SU-DHL-6 (cell line): ENCODE data around the gene IFI16.

ENCODE experiments used
- H2AFZ ChIP-seq: fragments of 200-600 bp; sonication (generic); 2 replicates; pipeline ENCODE4 v1.6.1; 2014; ENCODE audit warnings: low read depth, mild to moderate bottlenecking, moderate library complexity, mixed read lengths, antibody characterized with exemption, low read length; ENCODE audit not compliant: severe bottlenecking
- H3F3A ChIP-seq: fragments of 200-600 bp; shearing (Covaris generic); 2 replicates; pipeline ENCODE4 v1.6.0; 2016; ENCODE audit warnings: antibody characterized with exemption, mild to moderate bottlenecking; ENCODE audit not compliant: insufficient read depth
- H3K27ac ChIP-seq: fragments of 200-600 bp; sonication (generic); 2 replicates; pipeline ENCODE4 v1.5.1; 2016; ENCODE audit warnings: low read depth, mild to moderate bottlenecking, low read length, moderate library complexity, mixed read lengths
- H3K27me3 ChIP-seq: fragments of 200-600 bp; sonication (generic), shearing (Covaris generic); 2 replicates; pipeline ENCODE4 v1.6.0; 2014; ENCODE audit warnings: mild to moderate bottlenecking, low read length
- H3K36me3 ChIP-seq: fragments of 200-600 bp; sonication (generic); 2 replicates; pipeline ENCODE4 v1.6.1; 2014; ENCODE audit warnings: mild to moderate bottlenecking, low read length, mixed read lengths
- H3K4me2 ChIP-seq: fragments of 300-600, 200-600 bp; shearing (Covaris generic), sonication (generic); 2 replicates; pipeline ENCODE4 v1.6.0; 2014; ENCODE audit warnings: low read length, low read depth, mild to moderate bottlenecking; ENCODE audit not compliant: poor library complexity, severe bottlenecking
- H3K4me3 ChIP-seq: fragments of 200-600 bp; sonication (generic); 2 replicates; pipeline ENCODE4 v1.5.1; 2014; ENCODE audit warnings: antibody characterized with exemption, low read length, mild to moderate bottlenecking, mixed read lengths; ENCODE audit not compliant: insufficient read depth, poor library complexity, severe bottlenecking
- H3K79me2 ChIP-seq: fragments of 200-600 bp; sonication (generic); 2 replicates; pipeline ENCODE4 v1.6.1; 2014; ENCODE audit warnings: mild to moderate bottlenecking, low read length, moderate library complexity; ENCODE audit not compliant: insufficient read depth
- H3K9ac ChIP-seq: fragments of 200-600 bp; sonication (generic); 2 replicates; pipeline ENCODE4 v1.7.0; 2014; ENCODE audit warnings: mild to moderate bottlenecking, low read length
- H3K9me2 ChIP-seq: fragments of 200-600 bp; sonication (generic); replicated peaks from 2 replicates; pipeline ENCODE4 v1.6.1; 2014; ENCODE audit warnings: low read length; ENCODE audit not compliant: insufficient read depth
- H3K9me3 ChIP-seq: fragments of 200-600 bp; sonication (generic); 2 replicates; pipeline ENCODE4 v1.6.1; 2014; ENCODE audit warnings: low read length, mixed read lengths; ENCODE audit not compliant: insufficient read depth
- H4K20me1 ChIP-seq: fragments of 200-600 bp; sonication (generic); 2 replicates; pipeline ENCODE4 v1.6.1; 2014; ENCODE audit warnings: low read depth, mild to moderate bottlenecking, antibody characterized with exemption, low read length, moderate library complexity, mixed read lengths
- CTCF ChIP-seq: fragments of 200-600 bp; sonication (generic); IDR thresholded peaks from one replicate; pipeline ENCODE4 v1.5.1; 2017; ENCODE audit warnings: antibody characterized with exemption, mild to moderate bottlenecking, low read length, moderate library complexity; ENCODE audit not compliant: insufficient read depth, poor library complexity, severe bottlenecking
- EZH2phosphoT487 ChIP-seq: fragments of 200-600 bp; sonication (generic), shearing (Covaris generic); conservative IDR thresholded peaks from 2 replicates; pipeline ENCODE4 v1.6.1; 2018; ENCODE audit warnings: mild to moderate bottlenecking, antibody characterized with exemption, low read length, moderate library complexity, mixed read lengths

Gene IFI16

DNA sequence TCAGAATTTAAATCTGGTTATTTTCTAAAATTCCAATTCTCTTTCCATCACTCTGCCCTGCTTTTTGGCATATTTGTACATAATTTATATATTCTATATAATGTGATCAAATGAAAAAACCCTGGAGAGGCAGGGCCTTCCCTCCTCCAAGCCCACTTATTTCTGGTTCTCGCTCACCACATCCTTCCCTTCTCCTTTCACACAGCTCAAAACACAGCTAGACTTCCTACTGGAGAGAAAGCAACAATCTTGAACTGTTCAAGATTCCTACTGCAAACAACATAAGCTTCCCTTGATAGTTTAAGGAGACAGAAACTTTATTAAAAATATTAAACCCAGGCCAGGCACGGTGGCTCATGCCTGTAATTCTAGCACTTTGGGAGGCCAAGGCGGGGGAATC, 74.4 kb downstream of the IFI16 start:
- H4K20me1 ChIP-seq, result no peaks in the 10 kb centered on the region
- H3K27me3 ChIP-seq, result no peaks in the 10 kb centered on the region
- no peaks in the 10 kb centered on the region for H3K9me2 ChIP-seq
- no peak for TF ChIP-seq EZH2phosphoT487
- no peak for TF ChIP-seq CTCF
- H3F3A ChIP-seq, result no peaks in the 10 kb centered on the region
- H3K36me3 ChIP-seq, result no peaks in the 10 kb centered on the region
- H2AFZ ChIP-seq, result no peak overlapping the region
- H3K4me3 ChIP-seq, result no peak overlapping the region
- H3K79me2 ChIP-seq, result no peaks in the 10 kb centered on the region
- H3K9ac ChIP-seq, result no peak overlapping the region
- no peak overlapping the region for H3K4me2 ChIP-seq
- H3K9me3 ChIP-seq, result no peaks in the 10 kb centered on the region
- no peak overlapping the region for H3K27ac ChIP-seq

GRCh38 chr1:159084867-159085266, 75.2 kb downstream of the IFI16 start:
- Histone ChIP-seq H4K20me1 (no peaks in the 10 kb centered on the region), H3K4me2 (no peak overlapping the region), H3K9me3 (no peaks in the 10 kb centered on the region), H3K27me3 (no peaks in the 10 kb centered on the region), H3K4me3 (no peak overlapping the region), H3K27ac (no peak overlapping the region), H3K9me2 (no peaks in the 10 kb centered on the region), H2AFZ (no peak overlapping the region), H3K36me3 (no peaks in the 10 kb centered on the region), H3F3A (no peaks in the 10 kb centered on the region), H3K9ac (no peak overlapping the region), H3K79me2 (no peaks in the 10 kb centered on the region)
- TF ChIP-seq EZH2phosphoT487 (no peak), CTCF (no peak)

GRCh38 chr1:159088050-159088449, 78.3 kb downstream of the IFI16 start:
- H3K4me2 ChIP-seq, result no peak overlapping the region
- no peaks in the 10 kb centered on the region for H3K36me3 ChIP-seq
- no peak overlapping the region for H3K9ac ChIP-seq
- H2AFZ ChIP-seq, result no peak overlapping the region
- H3K4me3 ChIP-seq, result no peak overlapping the region
- no peaks in the 10 kb centered on the region for H4K20me1 ChIP-seq
- H3K9me3 ChIP-seq, result no peaks in the 10 kb centered on the region
- no peak overlapping the region for H3K27ac ChIP-seq
- no peaks in the 10 kb centered on the region for H3K27me3 ChIP-seq
- H3K79me2 ChIP-seq, result no peaks in the 10 kb centered on the region
- TF ChIP-seq CTCF (no peak), EZH2phosphoT487 (no peak)
- H3F3A ChIP-seq, result no peaks in the 10 kb centered on the region
- no peaks in the 10 kb centered on the region for H3K9me2 ChIP-seq
